Measurements from ENCODE around the gene RALGPS1.

Gene RALGPS1

GRCh38 chr9:127253446-127253845 lies 338.9 kb downstream of the RALGPS1 start:
- no peaks in the 10 kb centered on the region for H3K4me1 ChIP-seq

GRCh38 chr9:127255692-127256091 lies 341.1 kb downstream of the RALGPS1 start:
- Histone ChIP-seq H3K9ac (no peak overlapping the region), H3K36me3 (ENCODE audit: control insufficient read depth, insufficient read depth, low read length) (no peaks in the 10 kb centered on the region), H3K27ac (no peak overlapping the region), H2AFZ (no peak overlapping the region), H3K4me2 (ENCODE audit: low read length) (no peak overlapping the region), H3K79me2 (peaks cover 2% of the 10 kb centered on the region), H3K4me3 (ENCODE audit: low read depth, low read length) (no peak overlapping the region), H3K4me1 (no peaks in the 10 kb centered on the region), H3K9me3 (ENCODE audit: control insufficient read depth, low read length) (no peaks in the 10 kb centered on the region), H3K27me3 (ENCODE audit: control insufficient read depth, insufficient read depth, low read length) (no peaks in the 10 kb centered on the region)
- TF ChIP-seq CTCF (IDR thresholded peaks at IDR 0.05), result no peak

More at GRCh38 chr9:127253446-127253845, 338.9 kb downstream of the RALGPS1 start:
- Histone ChIP-seq H3K9me3 (ENCODE audit: control insufficient read depth, low read length) (no peaks in the 10 kb centered on the region), H3K79me2 (peaks cover 5% of the 10 kb centered on the region), H3K36me3 (ENCODE audit: control insufficient read depth, insufficient read depth, low read length) (no peaks in the 10 kb centered on the region), H2AFZ (no peak overlapping the region), H3K4me2 (ENCODE audit: low read length) (no peak overlapping the region), H3K9ac (no peak overlapping the region), H3K27me3 (ENCODE audit: control insufficient read depth, insufficient read depth, low read length) (no peaks in the 10 kb centered on the region), H3K4me3 (ENCODE audit: low read depth, low read length) (no peak overlapping the region), H3K27ac (no peak overlapping the region)
- TF ChIP-seq CTCF (IDR thresholded peaks at IDR 0.05), result no peak

- Histone ChIP-seq H3K36me3 (ENCODE audit: control insufficient read depth, insufficient read depth, low read length) (no peaks in the 10 kb centered on the region), H3K9ac (no peak overlapping the region), H3K27me3 (ENCODE audit: control insufficient read depth, insufficient read depth, low read length) (no peaks in the 10 kb centered on the region), H2AFZ (no peak overlapping the region), H3K27ac (no peak overlapping the region), H3K4me1 (no peaks in the 10 kb centered on the region), H3K79me2 (peaks cover 2% of the 10 kb centered on the region), H3K9me3 (ENCODE audit: control insufficient read depth, low read length) (no peaks in the 10 kb centered on the region), H3K4me3 (ENCODE audit: low read depth, low read length) (no peak overlapping the region), H3K4me2 (ENCODE audit: low read length) (no peak overlapping the region)
- TF ChIP-seq CTCF (IDR thresholded peaks at IDR 0.05), result no peak
Observed at GRCh38 chr9:127256324-127256723, 341.7 kb downstream of the RALGPS1 start.

GRCh38 chr9:127258606-127259471 lies 344.3 kb downstream of the RALGPS1 start:
- TF ChIP-seq CTCF (IDR thresholded peaks at IDR 0.05), result no peak
- Histone ChIP-seq H3K9me3 (ENCODE audit: control insufficient read depth, low read length) (no peaks in the 10 kb centered on the region), H3K27ac (no peak overlapping the region), H3K27me3 (ENCODE audit: control insufficient read depth, insufficient read depth, low read length) (no peaks in the 10 kb centered on the region), H3K36me3 (ENCODE audit: control insufficient read depth, insufficient read depth, low read length) (no peaks in the 10 kb centered on the region), H3K9ac (no peak overlapping the region), H3K4me1 (peaks cover 16% of the 10 kb centered on the region), H2AFZ (no peak overlapping the region), H3K79me2 (no peaks in the 10 kb centered on the region), H3K4me3 (ENCODE audit: low read depth, low read length) (no peak overlapping the region), H3K4me2 (ENCODE audit: low read length) (no peak overlapping the region)

GRCh38 chr9:127262602-127263001 lies 348.0 kb downstream of the RALGPS1 start:
- TF ChIP-seq CTCF (IDR thresholded peaks at IDR 0.05), result no peak
- Histone ChIP-seq H3K27me3 (ENCODE audit: control insufficient read depth, insufficient read depth, low read length) (no peaks in the 10 kb centered on the region), H3K4me1 (peaks cover 26% of the 10 kb centered on the region), H3K27ac (peak overlapping the region; percentile 98), H3K4me2 (ENCODE audit: low read length) (no peak overlapping the region), H2AFZ (no peak overlapping the region), H3K36me3 (ENCODE audit: control insufficient read depth, insufficient read depth, low read length) (no peaks in the 10 kb centered on the region), H3K9me3 (ENCODE audit: control insufficient read depth, low read length) (no peaks in the 10 kb centered on the region), H3K79me2 (no peaks in the 10 kb centered on the region), H3K4me3 (ENCODE audit: low read depth, low read length) (no peak overlapping the region), H3K9ac (no peak overlapping the region)

Measured in parathyroid adenoma (tissue), 2 donors.